Endometrial microvascular endothelial cells (primary cell): ENCODE measurements around the gene LY9. TPM values are rescaled to one million over a fixed set of nuclear protein-coding genes. Genes with fewer than 3 reads are reported as not detected.
"Not testable (repeated sequence)": the region's sequence is repeated elsewhere in the genome, so short reads cannot be mapped to it uniquely, and the experiment has no call there.

ENCODE experiments used
- in situ Hi-C: cut with HindIII; loops from 2 replicates; pipeline ENCODE4 v1.10.0; 2017; ENCODE audit warnings: low sequenced_read_pairs, low pct_unique_long_range_greater_than_20kb; ENCODE audit errors: inconsistent ontology term
- total RNA-seq: library from RNA; depleted of rRNA; stranded (reverse); fragments of >200 nt; gene quantifications from one replicate; pipeline ENCODE4 v1.2.3, GENCODE V29; 2015; ENCODE audit errors: inconsistent ontology term

The LY9 gene
- total RNA-seq, 1 donor from 2014 or later, result not detected

GRCh38 chr1:160858097-160858496, 62.1 kb downstream of the LY9 start:
- in situ Hi-C loops, result no loop called here

DNA sequence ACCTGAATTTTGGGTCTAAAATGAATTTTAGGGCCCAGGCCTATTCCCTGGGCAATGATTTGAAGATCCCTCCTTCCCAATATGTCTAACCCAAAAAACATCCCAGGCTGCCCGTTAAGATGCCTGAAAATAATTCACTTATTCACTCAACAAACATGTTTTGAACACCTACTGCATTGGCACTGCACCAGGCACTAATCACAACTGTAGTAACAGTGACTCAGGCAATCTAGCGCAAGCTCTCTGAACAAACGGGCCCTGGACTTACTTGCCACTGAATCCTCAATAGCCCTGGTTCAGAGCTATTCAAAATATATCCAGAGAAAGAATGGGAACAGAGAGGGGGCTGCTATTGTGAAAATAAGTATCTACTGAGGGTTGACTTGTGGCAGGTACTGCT, 62.5 kb downstream of the LY9 start:
- in situ Hi-C loops, result no loop called here

- in situ Hi-C loops, result no loop called here
Observed at GRCh38 chr1:160859166-160859565, 63.2 kb downstream of the LY9 start.

DNA sequence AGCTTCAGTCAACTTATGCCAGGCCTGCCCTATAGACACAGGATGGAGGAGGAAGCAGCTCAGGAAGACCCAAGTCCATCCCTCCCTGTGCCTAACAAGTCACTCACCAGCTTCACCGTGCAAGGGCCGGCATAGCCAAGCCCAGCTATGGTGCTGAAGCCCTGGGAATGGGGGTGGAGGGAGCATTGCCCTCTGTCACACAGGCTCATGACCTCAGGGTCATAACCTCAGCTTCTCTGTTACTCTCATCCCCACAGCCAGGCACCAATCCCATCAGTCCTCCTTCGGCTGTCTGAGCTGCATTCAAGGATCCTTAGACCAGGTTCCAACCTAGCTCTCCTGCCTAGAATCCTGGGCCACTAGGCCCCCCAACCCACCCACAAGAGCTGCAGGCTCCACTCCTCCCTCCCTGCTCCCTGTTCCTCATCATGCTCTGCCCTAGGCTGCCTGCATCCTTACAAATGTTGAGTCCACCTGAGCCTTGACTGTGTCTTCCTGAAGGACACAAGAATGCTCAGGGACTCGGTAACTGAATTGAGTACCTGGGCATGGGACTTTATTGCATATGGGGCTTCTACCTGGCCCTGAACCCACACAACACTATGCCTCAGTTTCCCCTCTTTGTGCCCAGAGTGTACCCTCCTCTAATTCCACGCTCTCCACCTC, 65.0 kb downstream of the LY9 start:
- in situ Hi-C loops, result no loop called here

GRCh38 chr1:160862203-160863060, 66.5 kb downstream of the LY9 start, which contains the start of gene CD244:
CD244 (minus strand) TSS chr1:160862887; CDS start chr1:160862677, 210 bp downstream.
- in situ Hi-C loops, result no loop called here

GRCh38 chr1:160863061-160863773, 67.2 kb downstream of the LY9 start:
- in situ Hi-C loops, result no loop called here

DNA sequence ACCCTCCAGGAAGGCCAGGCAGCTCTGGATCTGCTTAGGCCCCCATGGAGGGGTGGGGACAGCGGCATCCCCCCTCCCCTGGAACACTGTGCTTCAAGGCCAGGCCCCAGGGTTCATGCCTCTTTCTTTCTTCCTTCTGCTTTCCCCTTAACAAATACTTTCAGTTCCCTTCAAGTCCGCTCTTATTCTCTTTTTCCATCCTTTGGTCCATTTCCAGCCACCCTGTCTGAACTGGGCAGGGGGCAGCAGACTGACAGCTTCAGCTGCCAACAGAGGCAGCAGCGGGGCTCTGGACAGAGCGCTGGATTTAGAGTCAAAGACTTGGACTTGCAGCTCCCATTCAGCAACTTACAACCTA, 67.8 kb downstream of the LY9 start:
- in situ Hi-C loops, result no loop called here

- in situ Hi-C loops, result no loop called here
Observed at GRCh38 chr1:160864173-160864572, 68.2 kb downstream of the LY9 start.

GRCh38 chr1:160865337-160865736, 69.4 kb downstream of the LY9 start:
- in situ Hi-C loops, result no loop called here

- in situ Hi-C loops, result no loop called here
Observed at GRCh38 chr1:160866001-160866694, 70.2 kb downstream of the LY9 start.

DNA sequence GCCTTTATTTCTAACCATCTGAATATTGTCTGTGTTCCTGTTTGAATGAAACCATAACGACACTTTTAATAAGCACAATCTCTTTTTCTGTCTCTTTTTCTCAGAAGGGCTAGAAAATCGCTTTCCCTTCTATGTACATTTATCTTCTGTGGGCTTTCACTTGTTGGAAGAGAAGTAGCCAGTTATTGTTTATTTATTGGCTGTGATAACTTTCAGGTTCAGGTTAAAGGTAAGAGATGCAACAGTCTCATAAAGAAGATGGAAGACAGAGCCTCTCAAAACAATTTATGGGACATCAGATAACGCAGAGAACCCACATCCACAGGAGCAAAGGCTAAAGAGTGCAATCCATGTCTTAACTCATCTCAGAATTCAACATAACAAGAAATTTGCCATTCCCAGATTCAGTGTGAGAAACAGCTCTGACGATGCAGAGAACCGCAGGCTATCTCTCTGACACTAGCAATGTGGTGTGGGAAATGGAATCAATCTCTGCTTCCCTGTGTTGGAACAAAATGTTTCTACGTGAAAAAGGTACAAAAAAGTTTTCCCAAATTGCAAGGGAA, 70.8 kb downstream of the LY9 start:
- in situ Hi-C loops, result no loop called here

GRCh38 chr1:160867651-160868050, 71.7 kb downstream of the LY9 start:
- in situ Hi-C loops, result not testable (repeated sequence)

GRCh38 chr1:160868141-160868540, 72.2 kb downstream of the LY9 start:
- in situ Hi-C loops, result no loop called here

- in situ Hi-C loops, result no loop called here
Observed at GRCh38 chr1:160874935-160875334, 79.0 kb downstream of the LY9 start.

- in situ Hi-C loops, result not testable (repeated sequence)
Observed at GRCh38 chr1:160875591-160875990, 79.6 kb downstream of the LY9 start.

DNA sequence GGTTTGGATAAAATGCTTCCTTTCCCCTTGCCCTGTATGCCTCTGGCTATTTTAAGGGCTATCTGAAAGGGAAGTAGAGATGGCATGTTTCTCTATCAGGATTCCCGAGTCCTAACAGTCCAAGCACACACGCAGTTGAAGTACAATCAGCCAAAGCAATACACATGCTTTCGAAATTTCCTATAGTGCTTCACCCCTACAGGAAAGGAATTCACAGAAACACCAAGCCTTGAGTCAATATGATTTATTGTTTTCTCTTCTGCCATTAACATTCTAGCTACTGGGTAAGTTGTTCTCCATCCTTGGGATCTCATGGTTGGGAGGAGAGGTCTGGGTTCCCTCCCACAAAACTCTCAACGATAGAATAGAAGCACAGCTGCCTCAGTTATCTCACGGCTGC, 80.3 kb downstream of the LY9 start:
- in situ Hi-C loops, result no loop called here

GRCh38 chr1:160877221-160877620, 81.2 kb downstream of the LY9 start:
- in situ Hi-C loops, result no loop called here
